Endodermal cell (in vitro differentiated cells): ENCODE measurements around the gene MRPL22. TPM values are rescaled to one million over a fixed set of nuclear protein-coding genes. Genes with fewer than 3 reads are reported as not detected.
A peak's percentile ranks its signal among the peaks of the same experiment; 100 is the strongest.

Source experiments
- DNase-seq: peaks from one replicate; pipeline ENCODE4 v3.0.0-alpha.2; 2017
- H3K27ac ChIP-seq: 2 replicates; pipeline ENCODE4 v1.5.1; 2013; ENCODE audit warnings: mild to moderate bottlenecking, low read depth, low read length, moderate library complexity
- H3K27me3 ChIP-seq: 2 replicates; pipeline ENCODE4 v1.6.1; 2013; ENCODE audit warnings: mild to moderate bottlenecking, low read length, moderate library complexity; ENCODE audit not compliant: insufficient read depth, control insufficient read depth, poor library complexity, severe bottlenecking
- H3K36me3 ChIP-seq: 2 replicates; pipeline ENCODE4 v1.7.0; 2013; ENCODE audit warnings: mild to moderate bottlenecking, low read length, moderate library complexity; ENCODE audit not compliant: control insufficient read depth, insufficient read depth
- H3K4me1 ChIP-seq: one replicate; pipeline ENCODE4 v1.7.0; 2013; ENCODE audit warnings: low read length; ENCODE audit not compliant: control insufficient read depth, insufficient read depth
- H3K4me3 ChIP-seq: 2 replicates; pipeline ENCODE4 v1.5.1; 2013; ENCODE audit warnings: mild to moderate bottlenecking, low read length, moderate library complexity
- H3K9ac ChIP-seq: 2 replicates; pipeline ENCODE4 v1.6.1; 2013; ENCODE audit warnings: mild to moderate bottlenecking, low read length, moderate library complexity; ENCODE audit not compliant: poor library complexity, severe bottlenecking; ENCODE audit errors: extremely low read depth
- H3K9me3 ChIP-seq: 2 replicates; pipeline ENCODE4 v1.6.1; 2013; ENCODE audit warnings: mild to moderate bottlenecking, low read length, moderate library complexity; ENCODE audit not compliant: control insufficient read depth
- H3K27ac Mint-ChIP-seq: 2 replicates; pipeline ENCODE4 v1.8.0; 2020; ENCODE audit warnings: mixed read lengths
- H3K27me3 Mint-ChIP-seq: 2 replicates; pipeline ENCODE4 v1.8.0; 2021; ENCODE audit warnings: mild to moderate bottlenecking, mixed read lengths; ENCODE audit not compliant: insufficient read depth
- H3K36me3 Mint-ChIP-seq: 2 replicates; pipeline ENCODE4 v1.8.0; 2020; ENCODE audit warnings: low read depth, mixed read lengths
- H3K4me1 Mint-ChIP-seq: 2 replicates; pipeline ENCODE4 v1.8.0; 2020; ENCODE audit warnings: mixed read lengths
- H3K4me3 Mint-ChIP-seq: 2 replicates; pipeline ENCODE4 v1.8.0; 2020; ENCODE audit warnings: mild to moderate bottlenecking, moderate library complexity, mixed read lengths
- H3K9me3 Mint-ChIP-seq: 2 replicates; pipeline ENCODE4 v1.8.0; 2020; ENCODE audit warnings: mild to moderate bottlenecking, mixed read lengths
- CTCF ChIP-seq: fragments of 200-600 bp; sonication (generic); conservative IDR thresholded peaks from 2 replicates; pipeline ENCODE4 v1.5.0; 2021; ENCODE audit warnings: antibody characterized with exemption, mild to moderate bottlenecking
- WGBS, 2 experiments: methylation state at CpG; one replicate each; pipeline versions ENCODE4 v1.1.5 to v1.1.7; 2013; ENCODE audit warnings: missing lambda C conversion rate in 2 of 2, mixed read lengths in 1 of 2; ENCODE audit not compliant: insufficient coverage in 1 of 2, insufficient read length in 1 of 2; 5-methylcytosine and 5-hydroxymethylcytosine counted together
- total RNA-seq, 2 donors: library from RNA; stranded (reverse); fragmentation: NEBNext Ultra II Directional in 1 of 2; extraction: Animal tissue kit (Norgen Biotek cat#: 25700) in 1 of 2; gene quantifications; 2 replicates in 1 of 2; 3 replicates in 1 of 2; pipeline ENCODE4 v1.2.1, GENCODE V29; 2021

The MRPL22 gene
- total RNA-seq, 2 donors from 2014 or later, result 84.3 to 96.6 TPM

GRCh38 chr5:154923441-154924430 lies 17.1 kb upstream of the MRPL22 start:
- Mint-ChIP-seq H3K27me3 (no peaks in the 10 kb centered on the region), H3K4me3 (no peak overlapping the region), H3K9me3 (no peaks in the 10 kb centered on the region), H3K27ac (no peak overlapping the region), H3K36me3 (peaks cover 67% of the 10 kb centered on the region), H3K4me1 (no peaks in the 10 kb centered on the region)
- Histone ChIP-seq H3K9ac (no peak overlapping the region), H3K9me3 (no peaks in the 10 kb centered on the region), H3K27ac (no peak overlapping the region), H3K36me3 (peaks cover 83% of the 10 kb centered on the region), H3K4me1 (no peaks in the 10 kb centered on the region), H3K4me3 (no peak overlapping the region), H3K27me3 (no peaks in the 10 kb centered on the region)
- no peak for DNase-seq
- WGBS, 2 experiments, result 90 to 97% methylated on average over 4 to 7 of the region's 7 CpGs
- TF ChIP-seq CTCF, result no peak

GRCh38 chr5:154933537-154933936 lies 7.3 kb upstream of the MRPL22 start:
- TF ChIP-seq CTCF, result no peak
- DNase-seq, result no peak
- Histone ChIP-seq H3K9me3 (no peaks in the 10 kb centered on the region), H3K27me3 (no peaks in the 10 kb centered on the region), H3K9ac (no peak overlapping the region), H3K27ac (no peak overlapping the region), H3K4me3 (no peak overlapping the region), H3K4me1 (peaks cover 4% of the 10 kb centered on the region), H3K36me3 (peaks cover 65% of the 10 kb centered on the region)
- Mint-ChIP-seq H3K4me1 (peaks cover 7% of the 10 kb centered on the region), H3K4me3 (no peak overlapping the region), H3K36me3 (peaks cover 45% of the 10 kb centered on the region), H3K9me3 (no peaks in the 10 kb centered on the region), H3K27me3 (no peaks in the 10 kb centered on the region), H3K27ac (no peak overlapping the region)
- 91 to 94% methylated on average over 2 to 3 of the region's 3 CpGs for WGBS, 2 experiments

GRCh38 chr5:154934881-154935280 lies 6.0 kb upstream of the MRPL22 start:
- Mint-ChIP-seq H3K4me3 (no peak overlapping the region), H3K27me3 (no peaks in the 10 kb centered on the region), H3K4me1 (peaks cover 14% of the 10 kb centered on the region), H3K9me3 (no peaks in the 10 kb centered on the region), H3K27ac (no peak overlapping the region), H3K36me3 (peaks cover 36% of the 10 kb centered on the region)
- Histone ChIP-seq H3K36me3 (peaks cover 55% of the 10 kb centered on the region), H3K9me3 (no peaks in the 10 kb centered on the region), H3K27ac (no peak overlapping the region), H3K27me3 (no peaks in the 10 kb centered on the region), H3K4me3 (peak overlapping the region; percentile 39), H3K4me1 (peaks cover 4% of the 10 kb centered on the region), H3K9ac (no peak overlapping the region)
- no peak for TF ChIP-seq CTCF
- DNase-seq, result no peak
